Mesendoderm (in vitro differentiated cells): ENCODE measurements around the gene TPCN1.

Experiments
- DNase-seq: peaks from one replicate; pipeline ENCODE4 v3.0.0; 2013
- H2AK5ac ChIP-seq: 2 replicates; pipeline ENCODE4 v1.6.1; 2013; ENCODE audit warnings: low read length, inconsistent platforms
- H2BK120ac ChIP-seq: 2 replicates; pipeline ENCODE4 v1.6.1; 2013; ENCODE audit warnings: low read depth, mild to moderate bottlenecking, low read length, moderate library complexity, mixed read lengths
- H2BK15ac ChIP-seq: replicated peaks from 2 replicates; pipeline ENCODE4 v1.6.1; 2013; ENCODE audit warnings: low read depth, mild to moderate bottlenecking, moderate library complexity
- H2BK5ac ChIP-seq: 2 replicates; pipeline ENCODE4 v1.6.1; 2013; ENCODE audit warnings: low read length, inconsistent platforms
- H3K18ac ChIP-seq: 2 replicates; pipeline ENCODE4 v1.6.1; 2013; ENCODE audit warnings: mild to moderate bottlenecking, low read length, mixed read lengths
- H3K23ac ChIP-seq: one replicate; pipeline ENCODE4 v1.6.1; 2013; ENCODE audit warnings: low read length
- H3K27ac ChIP-seq: 2 replicates; pipeline ENCODE4 v1.5.1; 2013; ENCODE audit warnings: low read depth, mild to moderate bottlenecking, inconsistent platforms, low read length, moderate library complexity
- H3K27me3 ChIP-seq: 2 replicates; pipeline ENCODE4 v1.6.1; 2013; ENCODE audit warnings: low read length, control low read depth, mild to moderate bottlenecking, inconsistent platforms; ENCODE audit not compliant: insufficient read depth, poor library complexity
- H3K36me3 ChIP-seq: 2 replicates; pipeline ENCODE4 v1.6.1; 2013; ENCODE audit warnings: low read length, inconsistent platforms; ENCODE audit not compliant: control insufficient read depth, insufficient read depth
- H3K4ac ChIP-seq: one replicate; pipeline ENCODE4 v1.6.1; 2013; ENCODE audit warnings: low read depth, mild to moderate bottlenecking, low read length, moderate library complexity
- H3K4me1 ChIP-seq: 2 replicates; pipeline ENCODE4 v1.6.1; 2013; ENCODE audit warnings: low read depth, low read length, inconsistent platforms; ENCODE audit not compliant: control insufficient read depth
- H3K4me2 ChIP-seq: 2 replicates; pipeline ENCODE4 v1.6.1; 2013; ENCODE audit warnings: low read length
- H3K4me3 ChIP-seq: 2 replicates; pipeline ENCODE4 v1.5.1; 2013; ENCODE audit warnings: mild to moderate bottlenecking, low read length
- H3K56ac ChIP-seq: one replicate; pipeline ENCODE4 v1.6.1; 2013; ENCODE audit warnings: low read length
- H3K79me1 ChIP-seq: 2 replicates; pipeline ENCODE4 v1.6.1; 2013; ENCODE audit warnings: low read length, inconsistent platforms
- H3K79me2 ChIP-seq: 2 replicates; pipeline ENCODE4 v1.6.1; 2013; ENCODE audit warnings: mild to moderate bottlenecking, low read length; ENCODE audit not compliant: control insufficient read depth, insufficient read depth
- H3K9ac ChIP-seq: 2 replicates; pipeline ENCODE4 v1.6.1; 2013; ENCODE audit warnings: low read length, inconsistent platforms
- H4K5ac ChIP-seq: one replicate; pipeline ENCODE4 v1.6.1; 2013; ENCODE audit warnings: low read length
- H4K8ac ChIP-seq: one replicate; pipeline ENCODE4 v1.6.1; 2013; ENCODE audit warnings: low read depth, mild to moderate bottlenecking, control low read depth, low read length, moderate library complexity
- WGBS: extraction: QIAGEN DNeasy Blood & Tissue Kit; methylation state at CpG from one replicate; pipeline ENCODE4 v1.1.7; 2013; ENCODE audit warnings: low lambda C conversion rate, missing lambda C conversion rate; ENCODE audit not compliant: insufficient coverage; ENCODE audit errors: extremely low coverage; 5-methylcytosine and 5-hydroxymethylcytosine counted together

TPCN1 gene

GRCh38 chr12:113211160-113211559 is 10.1 kb upstream of the TPCN1 start:
- no peak overlapping the region for H2BK120ac ChIP-seq
- no peak overlapping the region for H2BK15ac ChIP-seq
- no peak overlapping the region for H3K56ac ChIP-seq
- no peaks in the 10 kb centered on the region for H3K36me3 ChIP-seq
- H4K5ac ChIP-seq = no peak overlapping the region
- H2BK5ac ChIP-seq = no peak overlapping the region
- no peak overlapping the region for H3K4me2 ChIP-seq
- WGBS = no CpG with 5 or more reads among the region's 6 CpGs
- H4K8ac ChIP-seq = no peak overlapping the region
- no peak overlapping the region for H3K4me3 ChIP-seq
- no peak overlapping the region for H3K18ac ChIP-seq
- DNase-seq = no peak
- no peaks in the 10 kb centered on the region for H3K79me2 ChIP-seq
- H3K4me1 ChIP-seq = peaks cover 3% of the 10 kb centered on the region
- H2AK5ac ChIP-seq = no peak overlapping the region
- no peaks in the 10 kb centered on the region for H3K79me1 ChIP-seq
- H3K23ac ChIP-seq = no peak overlapping the region
- H3K9ac ChIP-seq = no peak overlapping the region
- H3K27ac ChIP-seq = no peak overlapping the region
- no peak overlapping the region for H3K4ac ChIP-seq
- H3K27me3 ChIP-seq = no peaks in the 10 kb centered on the region

GRCh38 chr12:113214895-113215400 is 6.3 kb upstream of the TPCN1 start:
- Histone ChIP-seq H3K79me2 (no peaks in the 10 kb centered on the region), H3K4me1 (no peaks in the 10 kb centered on the region), H2BK5ac (no peak overlapping the region), H3K79me1 (no peaks in the 10 kb centered on the region), H3K27ac (no peak overlapping the region), H4K5ac (no peak overlapping the region), H3K4me2 (no peak overlapping the region), H3K9ac (no peak overlapping the region), H3K56ac (no peak overlapping the region), H3K18ac (no peak overlapping the region), H4K8ac (no peak overlapping the region), H2BK120ac (no peak overlapping the region), H2BK15ac (no peak overlapping the region), H3K27me3 (no peaks in the 10 kb centered on the region), H3K23ac (no peak overlapping the region), H3K36me3 (no peaks in the 10 kb centered on the region), H3K4ac (no peak overlapping the region), H3K4me3 (no peak overlapping the region), H2AK5ac (no peak overlapping the region)
- no CpG with 5 or more reads among the region's 5 CpGs for WGBS
- DNase-seq = peak; percentile 45

GRCh38 chr12:113216027-113216426 is 5.2 kb upstream of the TPCN1 start:
- Histone ChIP-seq H3K18ac (no peak overlapping the region), H3K9ac (no peak overlapping the region), H3K79me2 (no peaks in the 10 kb centered on the region), H3K36me3 (no peaks in the 10 kb centered on the region), H2BK120ac (no peak overlapping the region), H3K23ac (no peak overlapping the region), H4K5ac (no peak overlapping the region), H3K4me3 (no peak overlapping the region), H3K56ac (no peak overlapping the region), H3K4me1 (no peaks in the 10 kb centered on the region), H3K4me2 (no peak overlapping the region), H3K27ac (no peak overlapping the region), H3K4ac (no peak overlapping the region), H4K8ac (no peak overlapping the region), H3K79me1 (no peaks in the 10 kb centered on the region), H3K27me3 (no peaks in the 10 kb centered on the region), H2BK5ac (no peak overlapping the region), H2BK15ac (no peak overlapping the region), H2AK5ac (no peak overlapping the region)
- no peak for DNase-seq
- WGBS = no CpG with 5 or more reads among the region's 2 CpGs

- peak overlapping the region; percentile 59 for H3K4me3 ChIP-seq
- no peak overlapping the region for H2BK15ac ChIP-seq
- no CpG with 5 or more reads among the region's 23 CpGs for WGBS
These were observed 577 bp upstream of the TPCN1 start for GRCh38 chr12:113220593-113221180.

GRCh38 chr12:113221997-113222729 is 899 bp downstream of the TPCN1 start:
- peak overlapping the region; percentile 25 for H3K4ac ChIP-seq
- WGBS = no CpG with 5 or more reads among the region's 12 CpGs
- H3K27ac ChIP-seq = no peak overlapping the region
- no peak overlapping the region for H2BK15ac ChIP-seq
- peak overlapping the region; percentile 7 for H4K8ac ChIP-seq
- DNase-seq = no peak
- H3K9ac ChIP-seq = peak overlapping the region; percentile 71
- no peaks in the 10 kb centered on the region for H3K79me2 ChIP-seq
- H3K23ac ChIP-seq = no peak overlapping the region
- H2BK120ac ChIP-seq = no peak overlapping the region
- H2BK5ac ChIP-seq = no peak overlapping the region
- H3K4me2 ChIP-seq = peak overlapping the region; percentile 67
- no peaks in the 10 kb centered on the region for H3K27me3 ChIP-seq
- H3K4me1 ChIP-seq = peaks cover 3% of the 10 kb centered on the region
- peak overlapping the region; percentile 92 for H3K56ac ChIP-seq
- H2AK5ac ChIP-seq = peak overlapping the region; percentile 45
- H3K79me1 ChIP-seq = peaks cover 2% of the 10 kb centered on the region
- H3K36me3 ChIP-seq = no peaks in the 10 kb centered on the region
- no peak overlapping the region for H3K18ac ChIP-seq
- H3K4me3 ChIP-seq = peak overlapping the region; percentile 14
- no peak overlapping the region for H4K5ac ChIP-seq

More at GRCh38 chr12:113220593-113221180, 577 bp upstream of the TPCN1 start:
- no peak overlapping the region for H4K5ac ChIP-seq
- H3K27me3 ChIP-seq = no peaks in the 10 kb centered on the region
- H3K4ac ChIP-seq = no peak overlapping the region
- DNase-seq = no peak
- H3K79me1 ChIP-seq = peaks cover 2% of the 10 kb centered on the region
- no peaks in the 10 kb centered on the region for H3K79me2 ChIP-seq
- no peak overlapping the region for H2BK5ac ChIP-seq
- H2AK5ac ChIP-seq = no peak overlapping the region
- no peak overlapping the region for H3K23ac ChIP-seq
- peaks cover 3% of the 10 kb centered on the region for H3K4me1 ChIP-seq
- H2BK120ac ChIP-seq = no peak overlapping the region
- no peak overlapping the region for H3K27ac ChIP-seq
- H3K18ac ChIP-seq = no peak overlapping the region
- no peaks in the 10 kb centered on the region for H3K36me3 ChIP-seq
- H3K56ac ChIP-seq = peak overlapping the region; percentile 67
- peak overlapping the region; percentile 26 for H3K9ac ChIP-seq
- H4K8ac ChIP-seq = no peak overlapping the region
- peak overlapping the region; percentile 88 for H3K4me2 ChIP-seq
